Glutamatergic neuron (in vitro differentiated cells): Measurements from ENCODE around the gene KRTAP4-5. TPM values are rescaled to one million over a fixed set of nuclear protein-coding genes. Genes with fewer than 3 reads are reported as not detected.
A peak's percentile ranks its signal among the peaks of the same experiment; 100 is the strongest.
"Not testable (repeated sequence)": the region's sequence is repeated elsewhere in the genome, so short reads cannot be mapped to it uniquely, and the experiment has no call there.

ENCODE experiments used
- DNase-seq: peaks from one replicate; pipeline ENCODE4 v3.0.0; 2022
- H3K27ac Mint-ChIP-seq: one replicate; pipeline ENCODE4 v1.8.0; 2020; ENCODE audit warnings: mild to moderate bottlenecking, mixed read lengths, inconsistent platforms; ENCODE audit not compliant: unreplicated experiment
- H3K27me3 Mint-ChIP-seq: one replicate; pipeline ENCODE4 v1.8.0; 2020; ENCODE audit warnings: mild to moderate bottlenecking, moderate library complexity, mixed read lengths, inconsistent platforms; ENCODE audit not compliant: unreplicated experiment
- H3K36me3 Mint-ChIP-seq: one replicate; pipeline ENCODE4 v1.8.0; 2020; ENCODE audit warnings: mild to moderate bottlenecking, mixed read lengths, inconsistent platforms; ENCODE audit not compliant: unreplicated experiment
- H3K4me1 Mint-ChIP-seq: one replicate; pipeline ENCODE4 v1.8.0; 2020; ENCODE audit warnings: mild to moderate bottlenecking, low read depth, mixed read lengths, inconsistent platforms; ENCODE audit not compliant: unreplicated experiment
- H3K4me3 Mint-ChIP-seq: one replicate; pipeline ENCODE4 v1.8.0; 2020; ENCODE audit warnings: mild to moderate bottlenecking, mixed read lengths, inconsistent platforms; ENCODE audit not compliant: unreplicated experiment
- H3K9me3 Mint-ChIP-seq: one replicate; pipeline ENCODE4 v1.8.0; 2020; ENCODE audit warnings: mild to moderate bottlenecking, moderate library complexity, mixed read lengths, inconsistent platforms; ENCODE audit not compliant: unreplicated experiment
- total RNA-seq: library from RNA; stranded (reverse); fragmentation: NEBNext Ultra II Directional; extraction: Animal tissue kit (Norgen Biotek cat#: 25700); gene quantifications from one replicate; pipeline ENCODE4 v1.2.1, GENCODE V29; 2021; ENCODE audit not compliant: unreplicated experiment
- TF ChIP-seq, protein P1 (sequence below): fragments of 200-600 bp; sonication (generic); IDR thresholded peaks from one replicate; pipeline ENCODE4 v1.5.0; 2021; ENCODE audit not compliant: partially characterized antibody, unreplicated experiment

The KRTAP4-5 gene
- total RNA-seq, 1 donor from 2014 or later, result not detected

DNA sequence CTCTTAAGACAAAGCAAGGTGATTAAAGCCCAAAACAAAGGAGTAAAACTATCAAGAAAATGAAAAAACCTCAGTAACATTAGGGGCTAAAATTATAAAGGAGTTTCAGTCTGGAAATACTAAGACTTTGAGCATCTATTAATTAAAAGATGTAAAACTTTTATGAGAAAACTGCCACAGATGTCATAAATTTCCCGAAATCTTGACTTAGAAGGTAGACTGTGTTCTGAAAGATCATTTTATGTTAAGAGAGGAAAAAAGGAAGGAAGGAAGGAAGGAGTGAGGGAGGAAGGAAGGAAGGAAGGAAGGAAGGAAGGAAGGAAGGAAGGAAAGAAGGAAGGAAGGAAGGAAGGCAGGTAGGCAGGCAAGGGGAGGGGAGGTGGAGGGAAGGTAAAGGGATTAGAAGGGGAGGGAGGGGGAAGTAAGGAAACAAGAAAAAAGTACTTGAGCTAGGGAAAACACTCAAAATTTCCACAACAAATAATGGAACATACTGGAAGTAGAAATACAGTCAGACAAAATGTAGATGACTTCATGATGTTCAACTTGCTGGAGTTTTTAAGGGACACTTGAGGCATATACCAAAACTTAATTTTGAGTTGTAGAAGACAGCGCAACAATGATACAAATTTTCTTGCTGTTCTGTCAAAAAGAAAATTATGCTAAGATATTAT lies 2.0 kb downstream of the KRTAP4-5 start:
- no peak overlapping the region for H3K4me3 Mint-ChIP-seq
- H3K36me3 Mint-ChIP-seq, result peaks cover 12% of the 10 kb centered on the region
- H3K9me3 Mint-ChIP-seq, result peaks cover 12% of the 10 kb centered on the region
- peaks cover 8% of the 10 kb centered on the region for H3K27me3 Mint-ChIP-seq
- no peak for DNase-seq
- TF ChIP-seq, protein P1, sequence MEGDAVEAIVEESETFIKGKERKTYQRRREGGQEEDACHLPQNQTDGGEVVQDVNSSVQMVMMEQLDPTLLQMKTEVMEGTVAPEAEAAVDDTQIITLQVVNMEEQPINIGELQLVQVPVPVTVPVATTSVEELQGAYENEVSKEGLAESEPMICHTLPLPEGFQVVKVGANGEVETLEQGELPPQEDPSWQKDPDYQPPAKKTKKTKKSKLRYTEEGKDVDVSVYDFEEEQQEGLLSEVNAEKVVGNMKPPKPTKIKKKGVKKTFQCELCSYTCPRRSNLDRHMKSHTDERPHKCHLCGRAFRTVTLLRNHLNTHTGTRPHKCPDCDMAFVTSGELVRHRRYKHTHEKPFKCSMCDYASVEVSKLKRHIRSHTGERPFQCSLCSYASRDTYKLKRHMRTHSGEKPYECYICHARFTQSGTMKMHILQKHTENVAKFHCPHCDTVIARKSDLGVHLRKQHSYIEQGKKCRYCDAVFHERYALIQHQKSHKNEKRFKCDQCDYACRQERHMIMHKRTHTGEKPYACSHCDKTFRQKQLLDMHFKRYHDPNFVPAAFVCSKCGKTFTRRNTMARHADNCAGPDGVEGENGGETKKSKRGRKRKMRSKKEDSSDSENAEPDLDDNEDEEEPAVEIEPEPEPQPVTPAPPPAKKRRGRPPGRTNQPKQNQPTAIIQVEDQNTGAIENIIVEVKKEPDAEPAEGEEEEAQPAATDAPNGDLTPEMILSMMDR, result no peak
- no peaks in the 10 kb centered on the region for H3K4me1 Mint-ChIP-seq
- no peak overlapping the region for H3K27ac Mint-ChIP-seq

DNA sequence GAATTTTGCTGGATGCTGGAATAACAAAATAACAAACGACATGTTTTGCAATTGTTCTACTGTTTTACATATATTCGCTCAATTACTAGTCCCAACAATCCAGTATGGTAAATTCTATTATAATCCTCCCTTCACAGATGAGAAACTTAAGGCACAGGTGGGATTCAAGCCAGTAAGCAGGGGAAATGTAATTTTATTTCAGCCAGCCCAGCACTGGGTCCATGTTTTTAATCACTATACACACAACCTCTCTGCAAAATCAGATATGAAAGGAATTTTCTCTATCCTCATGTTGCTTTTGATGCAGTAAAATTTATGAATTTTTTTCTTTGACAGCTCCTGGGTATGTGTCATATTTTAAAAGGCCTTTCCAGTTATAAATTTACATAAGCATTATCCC lies 4.4 kb downstream of the KRTAP4-5 start:
- Mint-ChIP-seq H3K4me3 (no peak overlapping the region), H3K27ac (no peak overlapping the region), H3K36me3 (peaks cover 21% of the 10 kb centered on the region), H3K4me1 (no peaks in the 10 kb centered on the region), H3K9me3 (peaks cover 12% of the 10 kb centered on the region), H3K27me3 (peaks cover 8% of the 10 kb centered on the region)
- TF ChIP-seq, protein P1, result no peak
- no peak for DNase-seq

DNA sequence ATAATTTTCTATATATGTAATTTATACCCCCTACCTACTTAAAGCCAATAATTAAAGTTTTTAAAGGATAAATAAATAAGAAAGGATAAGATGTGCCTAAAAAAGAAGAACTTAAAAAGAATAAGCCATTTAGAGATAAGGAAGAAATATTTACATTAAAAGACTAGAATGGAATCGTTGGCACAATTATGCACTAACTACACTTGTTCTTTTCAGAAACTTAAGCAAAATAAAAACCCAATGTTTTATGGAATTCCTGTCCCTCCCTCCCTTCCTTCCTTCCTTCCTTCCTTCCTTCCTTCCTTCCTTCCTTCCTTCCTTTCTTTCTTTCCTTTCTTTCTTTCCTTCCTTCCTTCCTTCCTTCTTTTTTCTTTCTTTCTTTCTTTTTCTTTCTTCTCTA lies 4.8 kb downstream of the KRTAP4-5 start:
- TF ChIP-seq, protein P1, result no peak
- no peak for DNase-seq
- peaks cover 21% of the 10 kb centered on the region for H3K36me3 Mint-ChIP-seq
- no peaks in the 10 kb centered on the region for H3K4me1 Mint-ChIP-seq
- no peak overlapping the region for H3K4me3 Mint-ChIP-seq
- H3K27ac Mint-ChIP-seq, result no peak overlapping the region
- peaks cover 12% of the 10 kb centered on the region for H3K9me3 Mint-ChIP-seq
- peaks cover 8% of the 10 kb centered on the region for H3K27me3 Mint-ChIP-seq

DNA sequence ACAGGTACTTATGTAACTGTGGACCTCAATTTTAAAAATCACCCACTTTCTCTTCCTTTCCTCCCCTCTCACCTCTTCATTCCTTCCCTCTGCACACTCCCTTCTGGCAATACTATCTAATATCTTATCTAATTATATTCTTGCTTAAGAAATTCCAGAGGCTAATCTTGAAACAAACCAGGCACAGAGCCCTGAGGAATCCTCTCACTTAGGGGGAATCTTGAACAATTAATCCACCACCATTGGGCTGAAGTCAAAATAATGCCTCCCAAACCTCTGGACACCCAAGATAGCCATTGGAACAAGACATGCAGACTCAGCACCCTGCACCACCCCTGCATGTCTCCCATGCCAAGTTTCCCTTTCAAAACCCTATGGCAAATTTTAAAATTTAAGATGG lies 8.3 kb downstream of the KRTAP4-5 start:
- TF ChIP-seq, protein P1, result no peak
- H3K27ac Mint-ChIP-seq, result no peak overlapping the region
- H3K36me3 Mint-ChIP-seq, result peaks cover 22% of the 10 kb centered on the region
- H3K9me3 Mint-ChIP-seq, result peaks cover 6% of the 10 kb centered on the region
- H3K27me3 Mint-ChIP-seq, result peaks cover 3% of the 10 kb centered on the region
- H3K4me1 Mint-ChIP-seq, result no peaks in the 10 kb centered on the region
- DNase-seq, result no peak
- H3K4me3 Mint-ChIP-seq, result no peak overlapping the region

DNA sequence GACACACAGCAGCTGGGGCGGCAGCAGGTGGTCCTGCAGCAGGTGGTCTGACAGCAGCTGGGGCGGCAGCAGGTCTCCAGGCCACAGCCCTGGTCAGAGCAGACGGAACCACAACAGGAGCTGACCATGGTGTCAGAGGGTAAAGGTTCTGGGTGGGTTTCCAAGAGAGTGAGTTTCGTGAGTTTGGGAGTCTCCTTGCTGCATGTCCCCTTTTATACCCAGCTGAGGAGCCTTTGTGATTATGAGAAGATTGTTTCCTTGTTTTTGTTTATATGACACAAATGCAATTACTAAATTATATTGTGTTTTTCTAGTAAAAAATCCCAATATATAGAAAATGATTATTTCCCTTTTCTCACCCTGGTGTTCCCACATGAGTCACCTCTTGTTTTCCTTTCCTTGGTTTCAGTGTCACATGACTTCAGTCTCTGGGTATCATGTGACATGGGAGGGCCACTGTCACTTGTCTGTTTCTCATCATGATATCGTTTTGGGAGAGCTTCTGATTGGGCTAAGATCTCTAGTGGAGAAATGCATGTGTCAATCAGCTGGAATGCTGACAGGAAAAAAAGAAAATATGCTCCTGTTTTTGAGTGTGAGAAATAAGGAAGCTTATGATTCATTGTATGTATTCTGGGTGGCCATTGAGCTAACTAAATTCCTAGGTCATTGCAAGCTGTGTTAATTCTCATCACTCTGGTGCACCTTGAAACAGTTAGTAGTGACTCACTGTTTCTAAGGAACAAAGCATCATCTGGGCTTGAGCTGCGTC lies 9.1 kb downstream of the KRTAP4-5 start, which contains the start of gene KRTAP4-6:
Gene KRTAP4-6 (minus strand): TSS at position 185 of the 772 bp plus-strand sequence. CDS start 57 bp downstream, at position 128.
- TF ChIP-seq, protein P1, result no peak
- no peak for DNase-seq
- H3K27me3 Mint-ChIP-seq, result peaks cover 3% of the 10 kb centered on the region
- no peaks in the 10 kb centered on the region for H3K4me1 Mint-ChIP-seq
- H3K9me3 Mint-ChIP-seq, result peaks cover 6% of the 10 kb centered on the region
- peaks cover 22% of the 10 kb centered on the region for H3K36me3 Mint-ChIP-seq
- H3K4me3 Mint-ChIP-seq, result no peak within 1 kb of the TSS
- peak within 1 kb of the TSS; percentile 62 for H3K27ac Mint-ChIP-seq

DNA sequence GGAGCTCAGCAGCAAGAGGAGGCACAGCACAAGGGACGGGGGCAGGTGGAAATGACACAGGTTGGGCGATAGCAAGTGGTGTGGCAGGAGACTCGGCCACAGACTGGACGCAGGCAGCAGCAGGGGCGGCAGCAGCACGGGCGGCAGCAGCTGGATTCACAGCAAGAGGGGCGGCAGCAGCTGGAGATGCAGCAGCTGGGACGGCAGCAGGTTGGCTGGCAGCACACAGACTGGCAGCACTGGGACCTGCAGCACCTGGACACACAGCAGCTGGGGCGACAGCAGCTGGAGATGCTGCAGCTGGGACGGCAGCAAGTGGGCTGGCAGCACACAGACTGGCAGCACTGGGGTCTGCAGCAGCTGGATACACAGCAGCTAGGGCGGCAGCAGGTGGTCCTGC lies 9.8 kb downstream of the KRTAP4-5 start:
- H3K27ac Mint-ChIP-seq, result peak overlapping the region; percentile 62
- DNase-seq, H3K27me3 Mint-ChIP-seq, H3K4me3 Mint-ChIP-seq, H3K4me1 Mint-ChIP-seq, H3K9me3 Mint-ChIP-seq: not testable (repeated sequence)
- peaks cover 22% of the 10 kb centered on the region for H3K36me3 Mint-ChIP-seq
